PC-9 (cell line): Measurements from ENCODE around the gene NOS1.

Experiments used
- CTCF ChIP-seq: fragments of 200-600 bp; sonication (generic); conservative IDR thresholded peaks from 2 replicates; pipeline ENCODE4 v1.6.1; 2017; ENCODE audit warnings: mixed run types, antibody characterized with exemption, mild to moderate bottlenecking, moderate library complexity
- EZH2 ChIP-seq: fragments of 200-600 bp; sonication (generic); IDR thresholded peaks from 2 replicates; pipeline ENCODE4 v1.8.0; 2017; ENCODE audit warnings: antibody characterized with exemption, low read depth

DNA sequence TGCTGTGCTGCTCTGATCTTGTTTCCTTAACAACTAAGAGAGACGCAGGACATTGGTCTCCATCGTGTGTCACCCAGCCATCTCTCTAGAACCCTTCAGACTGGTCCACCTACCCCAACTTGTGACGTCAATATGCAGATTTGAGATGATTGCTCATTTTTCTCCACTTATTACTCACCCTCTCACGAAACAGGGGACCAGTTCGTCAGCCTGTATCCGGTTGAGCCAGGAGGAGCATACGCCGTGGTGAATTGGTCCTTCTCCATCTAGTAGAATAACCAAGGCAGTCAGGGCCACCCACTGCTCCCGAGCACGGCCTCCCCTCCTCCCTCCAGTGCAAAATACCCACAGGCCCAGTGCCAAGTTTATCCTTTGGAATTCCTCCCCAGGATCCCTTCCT lies 134.9 kb downstream of the NOS1 start:
- TF ChIP-seq CTCF (no peak), EZH2 (no peak)
